Measurements from ENCODE around the gene SAMD4A. TPM values are rescaled to one million over a fixed set of nuclear protein-coding genes. Genes with fewer than 3 reads are reported as not detected.

SAMD4A gene
- total RNA-seq, 1 experiment from 2014 or later: 9.6 TPM

GRCh38 chr14:54645639-54646038, 78.7 kb downstream of the SAMD4A start:
- Histone ChIP-seq H4K20me1 (ENCODE audit: control insufficient read depth, insufficient read depth, insufficient read length) (no peaks in the 10 kb centered on the region), H3K79me2 (ENCODE audit: insufficient read depth, low read length) (peaks cover 3% of the 10 kb centered on the region; the same call in 1 of the 2 replicates), H3K23me2 (ENCODE audit: insufficient read length, low read depth, low read length, poor library complexity, severe bottlenecking) (no peaks in the 10 kb centered on the region), H3T11ph (ENCODE audit: low read length) (no peak overlapping the region), H3K9me3 (ENCODE audit: control insufficient read depth, low read depth, low read length) (no peaks in the 10 kb centered on the region), H2BK20ac (ENCODE audit: low read depth, low read length, poor library complexity, severe bottlenecking) (no peak overlapping the region), H2BK5ac (ENCODE audit: insufficient read length, low read length) (no peak overlapping the region), H3K4me2 (ENCODE audit: insufficient read depth, insufficient read length, low read length) (no peak overlapping the region), H4K5ac (ENCODE audit: insufficient read length, low read depth, low read length) (no peak overlapping the region), H3K56ac (ENCODE audit: insufficient read length, low read depth, low read length) (no peak overlapping the region), H2BK15ac (ENCODE audit: low read depth, low read length) (no peak overlapping the region), H3K14ac (ENCODE audit: insufficient read depth, low read length) (no peak overlapping the region), H2AK5ac (ENCODE audit: insufficient read length, low read length) (no peak overlapping the region), H2BK12ac (ENCODE audit: insufficient read length, low read depth, low read length) (no peak overlapping the region), H4K91ac (ENCODE audit: insufficient read length, low read depth, low read length) (no peak overlapping the region), H3K18ac (ENCODE audit: insufficient read length, low read depth, low read length) (no peak overlapping the region), H3K9ac (ENCODE audit: extremely low read depth, insufficient read length, low read length) (no peak overlapping the region), H4K8ac (replicated peaks; ENCODE audit: insufficient read length, low read depth, low read length) (no peak overlapping the region), H3K23ac (ENCODE audit: insufficient read length, low read depth, low read length) (no peak overlapping the region), H2AFZ (ENCODE audit: low read length) (no peak overlapping the region), H3K4me1 (ENCODE audit: insufficient read depth, low read length) (peaks cover 8% of the 10 kb centered on the region; the same call in 1 of the 2 replicates), H2BK120ac (ENCODE audit: low read depth, low read length, poor library complexity, severe bottlenecking) (no peak overlapping the region), H3K79me1 (ENCODE audit: insufficient read depth, low read depth, low read length, poor library complexity, severe bottlenecking) (no peaks in the 10 kb centered on the region), H3K4ac (ENCODE audit: low read depth, low read length) (no peak overlapping the region), H3K27ac (ENCODE audit: insufficient read length, low read depth, low read length) (no peak overlapping the region), H3K27me3 (ENCODE audit: insufficient read depth, low read length) (no peaks in the 10 kb centered on the region)
- H3K9me3 Mint-ChIP-seq: no peaks in the 10 kb centered on the region
- TF ChIP-seq, protein P1, sequence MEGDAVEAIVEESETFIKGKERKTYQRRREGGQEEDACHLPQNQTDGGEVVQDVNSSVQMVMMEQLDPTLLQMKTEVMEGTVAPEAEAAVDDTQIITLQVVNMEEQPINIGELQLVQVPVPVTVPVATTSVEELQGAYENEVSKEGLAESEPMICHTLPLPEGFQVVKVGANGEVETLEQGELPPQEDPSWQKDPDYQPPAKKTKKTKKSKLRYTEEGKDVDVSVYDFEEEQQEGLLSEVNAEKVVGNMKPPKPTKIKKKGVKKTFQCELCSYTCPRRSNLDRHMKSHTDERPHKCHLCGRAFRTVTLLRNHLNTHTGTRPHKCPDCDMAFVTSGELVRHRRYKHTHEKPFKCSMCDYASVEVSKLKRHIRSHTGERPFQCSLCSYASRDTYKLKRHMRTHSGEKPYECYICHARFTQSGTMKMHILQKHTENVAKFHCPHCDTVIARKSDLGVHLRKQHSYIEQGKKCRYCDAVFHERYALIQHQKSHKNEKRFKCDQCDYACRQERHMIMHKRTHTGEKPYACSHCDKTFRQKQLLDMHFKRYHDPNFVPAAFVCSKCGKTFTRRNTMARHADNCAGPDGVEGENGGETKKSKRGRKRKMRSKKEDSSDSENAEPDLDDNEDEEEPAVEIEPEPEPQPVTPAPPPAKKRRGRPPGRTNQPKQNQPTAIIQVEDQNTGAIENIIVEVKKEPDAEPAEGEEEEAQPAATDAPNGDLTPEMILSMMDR (conservative IDR thresholded peaks at IDR 0.05): no peak
- no peak overlapping the region for H3K27ac Mint-ChIP-seq
- H3K36me3 Mint-ChIP-seq (ENCODE audit: insufficient read depth in 1 of 3, low read depth in 3 of 3): no peaks in the 10 kb centered on the region
- H3K4me1 Mint-ChIP-seq: peaks cover 12 to 22% of the 10 kb centered on the region in 2 experiments
- no peak for DNase-seq
- no peaks in the 10 kb centered on the region for H3K27me3 Mint-ChIP-seq (ENCODE audit: low read depth)
- no peak overlapping the region for H3K4me3 Mint-ChIP-seq
- no CpG with 5 or more reads among the region's 3 CpGs for WGBS (ENCODE audit: extremely low coverage, insufficient read length, low lambda C conversion rate)
